GM18951 (cell line): ENCODE results near the gene IRAK2.
"Not testable (repeated sequence)": the region's sequence is repeated elsewhere in the genome, so short reads cannot be mapped to it uniquely, and the experiment has no call there.

ENCODE experiments used
- POLR2A ChIP-seq: IDR thresholded peaks from 4 replicates; pipeline ENCODE4 v1.6.1; 2011; ENCODE audit warnings: mild to moderate bottlenecking; ENCODE audit not compliant: insufficient read length, insufficient read depth; ENCODE audit errors: extremely low read depth
- in situ Hi-C: fragments of 300-500 bp; cut with MboI; formaldehyde crosslinking; loops from one replicate; pipeline ENCODE4 v1.12.0; 2022; ENCODE audit warnings: low sequenced_read_pairs, mixed read lengths, inconsistent platforms; ENCODE audit not compliant: unreplicated experiment

Gene IRAK2

GRCh38 chr3:10173095-10173925 is 8.6 kb downstream of the IRAK2 start:
- TF ChIP-seq POLR2A: no peak
- in situ Hi-C loops: no loop called here

- in situ Hi-C loops: no loop called here
- TF ChIP-seq POLR2A: no peak
Observed at GRCh38 chr3:10173926-10174435, 9.3 kb downstream of the IRAK2 start.

- in situ Hi-C loops: not testable (repeated sequence)
Observed at GRCh38 chr3:10175334-10175733, 10.6 kb downstream of the IRAK2 start.

DNA sequence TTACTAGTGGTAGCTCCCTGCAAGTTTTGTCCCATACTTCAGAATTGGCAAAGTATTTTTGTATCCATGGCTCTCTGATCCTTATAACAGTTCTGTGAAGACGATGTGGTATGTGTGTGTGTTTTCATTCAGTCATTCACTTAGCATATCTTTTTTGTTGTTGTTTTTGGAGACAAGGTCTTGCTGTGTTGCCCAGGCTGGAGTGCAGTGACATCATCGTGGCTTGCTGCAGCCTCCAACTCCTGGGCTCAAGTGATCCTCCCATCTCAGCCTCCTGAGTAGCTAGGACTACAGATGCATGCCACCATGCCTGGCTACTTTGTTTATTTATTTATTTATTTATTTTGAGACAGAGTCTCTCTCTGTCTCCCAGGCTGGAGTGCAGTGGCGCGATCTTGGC is 11.4 kb downstream of the IRAK2 start:
- in situ Hi-C loops: not testable (repeated sequence)

DNA sequence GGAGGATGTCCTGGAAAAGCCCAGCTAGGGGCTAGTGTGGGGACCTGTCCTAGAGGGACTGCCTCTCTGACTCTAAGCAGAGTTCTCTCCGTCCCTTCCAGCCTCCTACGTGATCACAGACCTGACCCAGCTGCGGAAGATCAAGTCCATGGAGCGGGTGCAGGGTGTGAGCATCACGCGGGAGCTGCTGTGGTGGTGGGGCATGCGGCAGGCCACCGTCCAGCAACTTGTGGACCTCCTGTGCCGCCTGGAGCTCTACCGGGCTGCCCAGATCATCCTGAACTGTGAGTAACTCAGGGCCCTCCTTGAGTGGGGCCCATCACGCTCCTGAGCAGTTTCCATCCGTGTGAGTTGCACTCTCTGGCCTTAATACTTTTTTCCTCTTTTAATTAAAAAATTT is 13.0 kb downstream of the IRAK2 start:
- no peak for TF ChIP-seq POLR2A
- in situ Hi-C loops: no loop called here

DNA sequence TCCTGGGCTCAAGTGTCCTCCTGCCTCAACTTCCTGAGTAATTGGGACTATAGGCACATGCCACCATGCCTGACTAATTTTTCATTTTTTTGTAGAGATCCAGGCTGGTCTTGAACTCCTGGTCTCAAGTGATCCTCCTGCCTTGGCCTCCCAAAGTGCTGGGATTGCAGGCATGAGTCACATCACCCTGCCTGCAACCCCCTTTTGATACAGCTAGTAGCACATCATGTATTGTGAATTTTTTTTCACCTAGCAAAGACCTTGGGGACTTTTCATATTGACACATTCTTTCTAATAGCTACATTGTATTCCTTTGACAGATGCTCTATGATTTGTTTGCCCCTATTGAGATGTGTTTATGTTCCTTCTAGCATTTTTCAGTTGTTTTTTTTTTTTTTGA is 14.2 kb downstream of the IRAK2 start:
- in situ Hi-C loops: no loop called here
- TF ChIP-seq POLR2A: no peak

DNA sequence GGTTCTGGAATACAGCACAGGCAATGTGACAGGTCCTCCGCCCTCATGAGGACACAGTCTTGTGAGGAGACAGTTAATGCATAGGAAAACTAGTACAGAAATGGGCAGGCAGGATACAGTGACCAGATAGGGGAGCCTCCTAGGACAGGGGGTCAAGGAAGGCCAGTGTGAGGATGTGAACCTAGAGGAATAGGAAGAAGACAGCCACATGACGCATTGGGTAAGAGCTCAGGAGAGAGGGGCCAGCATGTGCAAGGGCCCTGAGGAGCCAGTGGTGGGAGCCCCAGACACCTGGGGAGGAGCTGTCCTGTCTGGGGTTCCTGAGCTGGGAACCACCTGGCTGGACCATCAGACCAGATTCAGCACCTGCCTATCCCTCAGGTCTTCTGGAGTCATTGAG is 15.6 kb downstream of the IRAK2 start:
- in situ Hi-C loops: no loop called here
- TF ChIP-seq POLR2A: no peak

DNA sequence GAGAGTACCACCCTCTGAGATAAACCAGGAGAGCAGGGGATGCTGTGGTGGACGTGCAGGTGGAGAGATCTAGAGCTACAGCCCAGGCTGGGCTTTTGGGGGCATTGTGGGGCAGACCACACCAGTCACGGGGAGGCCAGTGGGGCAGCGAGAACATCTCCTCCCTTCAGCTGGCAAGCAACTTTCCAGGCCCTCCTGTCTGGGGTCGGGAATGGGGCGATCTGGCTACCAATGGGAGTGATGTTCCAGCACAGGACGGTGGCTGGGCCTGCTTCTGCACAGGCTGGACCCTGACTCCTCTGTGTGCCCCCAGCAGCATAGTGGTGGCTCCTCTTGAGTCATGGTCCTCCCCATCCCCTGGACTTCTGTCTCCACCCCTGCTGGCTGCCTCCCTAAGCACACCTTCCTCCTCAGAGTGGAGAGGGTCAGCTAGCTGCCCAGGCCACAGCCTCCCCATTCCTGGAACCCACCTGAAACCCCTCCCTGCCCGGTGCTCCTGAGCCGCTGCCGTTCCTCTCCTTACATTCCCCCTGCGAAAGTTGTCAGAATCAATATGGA is 16.1 kb downstream of the IRAK2 start:
- in situ Hi-C loops: no loop called here
- TF ChIP-seq POLR2A: no peak

GRCh38 chr3:10182950-10183349 is 18.2 kb downstream of the IRAK2 start:
- in situ Hi-C loops: no loop called here
- TF ChIP-seq POLR2A: no peak

DNA sequence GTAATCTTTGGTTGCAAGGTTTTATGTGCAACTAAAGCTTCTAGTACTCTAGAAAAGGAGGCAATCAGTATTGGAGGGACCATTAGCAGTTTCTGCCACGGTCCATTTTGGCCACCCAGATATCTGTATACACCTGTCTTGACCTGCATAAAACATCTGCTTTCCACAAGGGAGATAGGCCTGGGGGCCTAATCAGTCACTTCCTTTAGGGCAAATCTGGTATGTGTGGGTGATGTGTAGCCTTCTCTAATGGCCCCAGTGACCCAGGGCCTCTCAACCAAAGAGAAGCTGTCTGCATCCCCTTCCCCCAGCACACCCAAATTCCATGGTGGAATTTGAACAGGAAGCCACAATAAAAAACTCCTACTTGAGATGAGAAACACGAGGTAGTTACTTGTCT is 19.5 kb downstream of the IRAK2 start:
- in situ Hi-C loops: no loop called here
- TF ChIP-seq POLR2A: no peak

DNA sequence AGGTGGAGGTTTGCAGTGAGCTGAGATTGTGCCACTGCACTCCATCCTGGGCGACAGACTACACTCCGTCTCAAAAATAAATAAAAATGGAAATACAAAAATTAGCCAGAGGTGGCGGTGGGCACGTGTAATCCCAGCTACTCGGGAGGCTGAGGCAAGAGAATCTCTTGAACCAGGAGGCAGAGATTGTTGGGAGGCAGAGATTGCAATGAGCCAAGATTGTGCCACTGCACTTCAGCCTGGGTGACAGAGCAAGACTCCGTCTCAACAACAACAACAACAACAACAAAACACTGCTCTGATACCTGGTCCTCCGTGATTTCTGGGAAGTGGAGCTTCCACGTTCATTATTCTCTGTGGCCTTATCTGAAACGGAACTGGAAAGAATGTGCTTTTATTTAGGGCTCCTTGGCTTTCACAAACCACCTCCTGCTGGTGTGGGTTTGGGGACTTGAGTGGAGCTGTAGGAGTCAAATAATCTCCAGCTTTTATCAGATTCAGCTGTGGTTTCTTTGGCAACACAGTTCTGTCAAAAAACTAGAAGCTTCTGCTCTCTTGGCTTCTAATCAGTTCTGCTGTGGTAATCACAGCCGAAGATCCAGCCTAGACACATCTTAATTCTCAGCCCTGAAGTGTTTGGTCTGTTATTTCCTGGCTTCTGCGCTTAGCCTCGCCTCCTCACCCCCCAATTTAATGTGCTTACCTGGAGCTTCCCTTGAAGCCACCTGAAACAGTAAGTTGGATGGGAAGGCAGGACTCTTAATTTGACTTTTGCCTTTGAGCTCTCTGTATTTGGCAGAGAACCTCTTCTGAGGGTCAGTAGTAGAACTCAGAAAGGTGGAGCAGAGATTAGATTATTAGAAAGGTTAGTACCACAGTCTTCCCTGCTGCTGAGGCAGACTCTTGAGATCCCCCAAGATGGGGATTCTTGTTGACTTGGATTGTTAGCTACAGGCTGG is 21.4 kb downstream of the IRAK2 start:
- in situ Hi-C loops: no loop called here
- TF ChIP-seq POLR2A: no peak

GRCh38 chr3:10187290-10187876 is 22.7 kb downstream of the IRAK2 start:
- TF ChIP-seq POLR2A: no peak
- in situ Hi-C loops: no loop called here

DNA sequence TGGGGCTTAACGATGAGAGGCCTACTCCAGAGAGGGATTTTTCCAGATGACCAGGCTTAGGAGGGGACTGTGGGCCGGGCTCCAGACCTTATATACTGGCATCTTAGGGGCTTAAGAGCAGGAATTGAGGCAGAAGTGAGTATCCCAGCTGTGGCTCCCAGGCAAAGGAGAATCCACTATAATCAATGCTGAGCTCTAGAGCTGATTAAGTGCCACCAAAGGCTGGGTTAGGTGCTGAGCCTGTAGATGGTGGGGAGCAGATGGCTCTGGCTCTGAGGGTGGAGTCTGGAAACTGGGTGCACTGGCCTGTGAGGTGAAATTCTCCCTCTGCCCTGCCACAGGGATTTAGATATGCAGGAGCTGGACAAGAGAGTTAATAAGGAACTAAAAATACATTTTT is 23.2 kb downstream of the IRAK2 start:
- in situ Hi-C loops: no loop called here
- no peak for TF ChIP-seq POLR2A
